Measurements from ENCODE around the gene DAP3.
"Not testable (repeated sequence)": the region's sequence is repeated elsewhere in the genome, so short reads cannot be mapped to it uniquely, and the experiment has no call there.

DAP3 gene

GRCh38 chr1:155698382-155699038 is 9.6 kb downstream of the DAP3 start:
- Histone ChIP-seq H3K9me3 (ENCODE audit: low read length) (peaks cover 7% of the 10 kb centered on the region; the same call in 1 of the 2 replicates), H4K20me1 (ENCODE audit: insufficient read depth, low read length) (no peaks in the 10 kb centered on the region), H3K9ac (ENCODE audit: low read length) (no peak overlapping the region), H3K36me3 (ENCODE audit: insufficient read depth, low read length) (peaks cover 50% of the 10 kb centered on the region), H3K27me3 (ENCODE audit: insufficient read depth, low read length) (no peaks in the 10 kb centered on the region), H3K9me2 (ENCODE audit: low read depth, low read length) (no peaks in the 10 kb centered on the region), H3K79me2 (ENCODE audit: insufficient read depth, low read length) (peaks cover 84% of the 10 kb centered on the region), H2AFZ (ENCODE audit: low read length) (no peak overlapping the region), H3F3A (ENCODE audit: insufficient read depth, low read length) (0 out of 2 replicates have a peak, but pooled peaks cover 3% of the 10 kb centered on the region), H3K27ac (ENCODE audit: low read depth, low read length, poor library complexity, severe bottlenecking) (no peak overlapping the region), H3K4me3 (ENCODE audit: low read depth, low read length, poor library complexity, severe bottlenecking) (no peak overlapping the region), H3K4me1 (ENCODE audit: insufficient read depth, low read length, severe bottlenecking) (no peaks in the 10 kb centered on the region), H3K4me2 (ENCODE audit: low read length) (no peak overlapping the region)
- TF ChIP-seq, protein P1, sequence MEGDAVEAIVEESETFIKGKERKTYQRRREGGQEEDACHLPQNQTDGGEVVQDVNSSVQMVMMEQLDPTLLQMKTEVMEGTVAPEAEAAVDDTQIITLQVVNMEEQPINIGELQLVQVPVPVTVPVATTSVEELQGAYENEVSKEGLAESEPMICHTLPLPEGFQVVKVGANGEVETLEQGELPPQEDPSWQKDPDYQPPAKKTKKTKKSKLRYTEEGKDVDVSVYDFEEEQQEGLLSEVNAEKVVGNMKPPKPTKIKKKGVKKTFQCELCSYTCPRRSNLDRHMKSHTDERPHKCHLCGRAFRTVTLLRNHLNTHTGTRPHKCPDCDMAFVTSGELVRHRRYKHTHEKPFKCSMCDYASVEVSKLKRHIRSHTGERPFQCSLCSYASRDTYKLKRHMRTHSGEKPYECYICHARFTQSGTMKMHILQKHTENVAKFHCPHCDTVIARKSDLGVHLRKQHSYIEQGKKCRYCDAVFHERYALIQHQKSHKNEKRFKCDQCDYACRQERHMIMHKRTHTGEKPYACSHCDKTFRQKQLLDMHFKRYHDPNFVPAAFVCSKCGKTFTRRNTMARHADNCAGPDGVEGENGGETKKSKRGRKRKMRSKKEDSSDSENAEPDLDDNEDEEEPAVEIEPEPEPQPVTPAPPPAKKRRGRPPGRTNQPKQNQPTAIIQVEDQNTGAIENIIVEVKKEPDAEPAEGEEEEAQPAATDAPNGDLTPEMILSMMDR (IDR thresholded peaks at IDR 0.05; ENCODE audit: low read length) = no peak
- no peak for TF ChIP-seq EZH2 (IDR thresholded peaks at IDR 0.05; ENCODE audit: borderline replicate concordance, low read length)

DNA sequence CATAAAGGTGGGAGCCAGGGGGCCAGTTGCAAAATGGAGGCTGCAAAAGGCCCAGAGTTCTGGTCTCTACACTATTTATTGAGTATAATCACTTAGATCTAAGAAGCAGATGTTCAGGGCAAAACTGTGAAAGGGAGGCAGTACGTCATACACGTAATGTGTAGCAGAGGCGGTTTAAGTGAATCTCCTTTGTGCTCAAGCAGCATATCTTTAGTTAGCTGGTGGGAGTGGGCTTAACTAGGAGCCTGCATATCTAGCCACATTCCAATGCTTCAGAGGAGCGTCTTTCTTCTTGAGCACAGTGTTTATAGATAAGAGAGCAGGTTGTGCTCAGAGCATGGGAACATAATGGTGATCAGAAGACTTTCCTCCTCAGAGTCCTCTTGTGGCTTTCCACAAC is 10.2 kb downstream of the DAP3 start:
- H3K27me3 ChIP-seq (ENCODE audit: insufficient read depth, low read length); H3K9ac ChIP-seq (ENCODE audit: low read length); H4K20me1 ChIP-seq (ENCODE audit: insufficient read depth, low read length); H3K4me3 ChIP-seq (ENCODE audit: low read depth, low read length, poor library complexity, severe bottlenecking); H2AFZ ChIP-seq (ENCODE audit: low read length); H3K4me1 ChIP-seq (ENCODE audit: insufficient read depth, low read length, severe bottlenecking); H3K27ac ChIP-seq (ENCODE audit: low read depth, low read length, poor library complexity, severe bottlenecking); H3F3A ChIP-seq (ENCODE audit: insufficient read depth, low read length); H3K9me2 ChIP-seq (ENCODE audit: low read depth, low read length); H3K4me2 ChIP-seq (ENCODE audit: low read length); H3K9me3 ChIP-seq (ENCODE audit: low read length): not testable (repeated sequence)
- Histone ChIP-seq H3K36me3 (ENCODE audit: insufficient read depth, low read length) (peaks cover 45% of the 10 kb centered on the region), H3K79me2 (ENCODE audit: insufficient read depth, low read length) (peaks cover 84% of the 10 kb centered on the region)

DNA sequence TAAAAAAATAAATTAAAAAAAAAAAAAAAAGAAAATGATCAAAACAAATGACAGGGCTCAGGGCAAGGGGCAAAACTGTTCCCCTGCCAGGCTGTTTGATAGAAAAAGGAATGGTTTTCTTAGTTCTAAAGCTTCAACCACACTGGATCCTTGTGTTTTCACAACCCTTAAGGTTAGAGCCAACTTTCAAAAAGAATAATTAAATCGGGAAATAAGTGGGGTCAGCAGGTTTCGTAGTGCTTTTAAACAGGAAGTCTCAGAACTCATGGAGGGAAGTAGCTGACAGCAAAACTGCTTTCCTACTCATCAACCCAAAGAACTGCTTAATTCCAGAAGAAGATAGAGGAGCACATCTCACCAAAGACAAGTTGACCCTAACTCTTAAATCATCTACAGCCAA is 12.8 kb downstream of the DAP3 start:
- H4K20me1 ChIP-seq (ENCODE audit: insufficient read depth, low read length); H3K9me2 ChIP-seq (ENCODE audit: low read depth, low read length); H3K9ac ChIP-seq (ENCODE audit: low read length); H3K4me3 ChIP-seq (ENCODE audit: low read depth, low read length, poor library complexity, severe bottlenecking); H3K9me3 ChIP-seq (ENCODE audit: low read length); H3K4me2 ChIP-seq (ENCODE audit: low read length); H3K4me1 ChIP-seq (ENCODE audit: insufficient read depth, low read length, severe bottlenecking); H3K27ac ChIP-seq (ENCODE audit: low read depth, low read length, poor library complexity, severe bottlenecking); H2AFZ ChIP-seq (ENCODE audit: low read length); H3F3A ChIP-seq (ENCODE audit: insufficient read depth, low read length); H3K27me3 ChIP-seq (ENCODE audit: insufficient read depth, low read length): not testable (repeated sequence)
- Histone ChIP-seq H3K36me3 (ENCODE audit: insufficient read depth, low read length) (peaks cover 29% of the 10 kb centered on the region), H3K79me2 (ENCODE audit: insufficient read depth, low read length) (peaks cover 77% of the 10 kb centered on the region)

DNA sequence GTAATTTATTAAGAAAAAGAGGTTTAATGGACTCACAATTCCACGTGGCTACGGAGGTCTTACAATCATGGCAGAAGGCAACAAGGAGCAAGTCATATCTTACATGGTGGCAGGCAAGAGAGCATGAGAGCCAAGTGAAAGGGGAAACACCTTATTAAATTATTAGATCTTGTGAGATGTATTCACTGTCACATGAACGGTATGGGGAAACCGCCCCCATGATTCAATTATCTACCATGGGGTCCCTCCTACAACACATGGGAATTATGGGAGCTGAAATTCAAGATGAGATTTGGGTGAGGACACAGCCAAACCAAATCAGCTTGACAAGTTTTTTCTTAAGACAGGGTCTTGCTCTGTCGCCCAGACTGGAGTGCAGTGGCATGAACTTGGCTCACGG is 14.3 kb downstream of the DAP3 start:
- no peak overlapping the region for H3K9ac ChIP-seq (ENCODE audit: low read length)
- H2AFZ ChIP-seq (ENCODE audit: low read length) = no peak overlapping the region
- H3F3A ChIP-seq (ENCODE audit: insufficient read depth, low read length) = no peaks in the 10 kb centered on the region
- H3K36me3 ChIP-seq (ENCODE audit: insufficient read depth, low read length) = peaks cover 25% of the 10 kb centered on the region
- no peaks in the 10 kb centered on the region for H3K9me2 ChIP-seq (ENCODE audit: low read depth, low read length)
- H3K4me1 ChIP-seq (ENCODE audit: insufficient read depth, low read length, severe bottlenecking) = no peaks in the 10 kb centered on the region
- 0 out of 2 replicates have a peak, but pooled peaks cover 2% of the 10 kb centered on the region for H3K9me3 ChIP-seq (ENCODE audit: low read length)
- no peaks in the 10 kb centered on the region for H4K20me1 ChIP-seq (ENCODE audit: insufficient read depth, low read length)
- H3K4me2 ChIP-seq (ENCODE audit: low read length) = no peak overlapping the region
- no peak overlapping the region for H3K27ac ChIP-seq (ENCODE audit: low read depth, low read length, poor library complexity, severe bottlenecking)
- H3K4me3 ChIP-seq (ENCODE audit: low read depth, low read length, poor library complexity, severe bottlenecking) = no peak overlapping the region
- H3K27me3 ChIP-seq (ENCODE audit: insufficient read depth, low read length) = no peaks in the 10 kb centered on the region
- peaks cover 73% of the 10 kb centered on the region for H3K79me2 ChIP-seq (ENCODE audit: insufficient read depth, low read length)
- TF ChIP-seq, protein P1 (IDR thresholded peaks at IDR 0.05; ENCODE audit: low read length) = no peak
- no peak for TF ChIP-seq EZH2 (IDR thresholded peaks at IDR 0.05; ENCODE audit: borderline replicate concordance, low read length)

DNA sequence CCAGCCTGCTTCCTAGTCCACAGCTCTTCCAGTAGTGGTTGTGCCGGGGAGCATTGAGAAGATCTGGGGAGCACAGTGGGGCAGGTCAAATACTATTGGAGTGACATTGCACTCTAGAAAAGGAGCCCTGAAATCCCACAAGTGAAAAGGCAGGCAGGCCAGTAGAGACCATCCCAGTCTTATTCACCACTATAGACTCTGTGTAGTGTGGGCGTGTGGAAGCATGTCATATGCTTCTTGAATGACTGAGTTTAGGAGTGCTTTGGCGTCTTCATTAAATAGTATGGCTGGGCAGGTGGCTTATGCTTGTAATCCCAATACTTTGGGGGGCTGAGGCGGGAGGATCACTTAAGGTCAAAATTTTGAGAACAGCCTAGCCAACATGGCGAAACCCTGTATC is 15.5 kb downstream of the DAP3 start:
- not testable (repeated sequence) for H3F3A ChIP-seq (ENCODE audit: insufficient read depth, low read length); H4K20me1 ChIP-seq (ENCODE audit: insufficient read depth, low read length); H3K9ac ChIP-seq (ENCODE audit: low read length); H3K4me2 ChIP-seq (ENCODE audit: low read length); H3K27ac ChIP-seq (ENCODE audit: low read depth, low read length, poor library complexity, severe bottlenecking); H3K9me2 ChIP-seq (ENCODE audit: low read depth, low read length); H3K4me3 ChIP-seq (ENCODE audit: low read depth, low read length, poor library complexity, severe bottlenecking); H3K27me3 ChIP-seq (ENCODE audit: insufficient read depth, low read length); H2AFZ ChIP-seq (ENCODE audit: low read length); H3K4me1 ChIP-seq (ENCODE audit: insufficient read depth, low read length, severe bottlenecking); H3K9me3 ChIP-seq (ENCODE audit: low read length)
- peaks cover 30% of the 10 kb centered on the region for H3K36me3 ChIP-seq (ENCODE audit: insufficient read depth, low read length)
- peaks cover 69% of the 10 kb centered on the region for H3K79me2 ChIP-seq (ENCODE audit: insufficient read depth, low read length)
